Measurements from ENCODE around the gene KDF1.

KDF1 gene

GRCh38 chr1:26921540-26922430, 38.5 kb downstream of the KDF1 start, which contains the start of gene NUDC:
TSS of gene NUDC (plus strand) at chr1:26921743. CDS start at chr1:26921849, 106 bp downstream.
- peak; percentile 56 for DNase-seq (ENCODE audit: low read depth, low spot score)
- Histone ChIP-seq H3K9ac (ENCODE audit: insufficient read length) (peak within 1 kb of the TSS; percentile 94), H3K9me3 (ENCODE audit: low read depth, low read length) (no peaks in the 10 kb centered on the region), H3K36me3 (ENCODE audit: insufficient read depth, low read length) (peaks cover 34% of the 10 kb centered on the region), H3K4me3 (peak within 1 kb of the TSS; percentile 96), H3K27ac (peak within 1 kb of the TSS; percentile 9; the same call in 1 of the 2 replicates)
- TF ChIP-seq FOXP2 (optimal IDR thresholded peaks at IDR 0.05; ENCODE audit: control extremely low read depth, extremely low read length, insufficient read depth) (no peak), POLR2AphosphoS5 (IDR thresholded peaks at IDR 0.05; ENCODE audit: borderline replicate concordance, low read depth, low read length) (peak; percentile 93), EZH2 (IDR thresholded peaks at IDR 0.05) (no peak)

GRCh38 chr1:26921126-26921539, 39.1 kb downstream of the KDF1 start:
- no peak overlapping the region for H3K9ac ChIP-seq (ENCODE audit: insufficient read length)
- DNase-seq (ENCODE audit: low read depth, low spot score), result no peak
- no peaks in the 10 kb centered on the region for H3K9me3 ChIP-seq (ENCODE audit: low read depth, low read length)
- peak overlapping the region; percentile 96 for H3K4me3 ChIP-seq
- TF ChIP-seq POLR2AphosphoS5 (IDR thresholded peaks at IDR 0.05; ENCODE audit: borderline replicate concordance, low read depth, low read length), result no peak
- no peak for TF ChIP-seq EZH2 (IDR thresholded peaks at IDR 0.05)
- no peak overlapping the region for H3K27ac ChIP-seq
- peaks cover 28% of the 10 kb centered on the region for H3K36me3 ChIP-seq (ENCODE audit: insufficient read depth, low read length)

GRCh38 chr1:26915204-26915842, 44.9 kb downstream of the KDF1 start:
- no peak for DNase-seq (ENCODE audit: low read depth, low spot score)
- no peak for TF ChIP-seq POLR2AphosphoS5 (IDR thresholded peaks at IDR 0.05; ENCODE audit: borderline replicate concordance, low read depth, low read length)
- TF ChIP-seq FOXP2 (optimal IDR thresholded peaks at IDR 0.05; ENCODE audit: control extremely low read depth, extremely low read length, insufficient read depth), result no peak
- Histone ChIP-seq H3K27ac (no peak overlapping the region), H3K36me3 (ENCODE audit: insufficient read depth, low read length) (no peaks in the 10 kb centered on the region), H3K4me3 (no peak overlapping the region), H3K9me3 (ENCODE audit: low read depth, low read length) (no peaks in the 10 kb centered on the region), H3K9ac (ENCODE audit: insufficient read length) (no peak overlapping the region)

GRCh38 chr1:26913754-26914619, 46.3 kb downstream of the KDF1 start, which contains the start of gene NR0B2:
TSS of gene NR0B2 (minus strand) at chr1:26913975. CDS start at chr1:26913940, 35 bp downstream.
- no peak for DNase-seq (ENCODE audit: low read depth, low spot score)
- no peaks in the 10 kb centered on the region for H3K9me3 ChIP-seq (ENCODE audit: low read depth, low read length)
- H3K4me3 ChIP-seq, result no peak within 1 kb of the TSS
- H3K27ac ChIP-seq, result no peak within 1 kb of the TSS
- H3K36me3 ChIP-seq (ENCODE audit: insufficient read depth, low read length), result no peaks in the 10 kb centered on the region
- H3K9ac ChIP-seq (ENCODE audit: insufficient read length), result no peak within 1 kb of the TSS
- no peak for TF ChIP-seq EZH2 (IDR thresholded peaks at IDR 0.05)
- TF ChIP-seq POLR2AphosphoS5 (IDR thresholded peaks at IDR 0.05; ENCODE audit: borderline replicate concordance, low read depth, low read length), result no peak
- no peak for TF ChIP-seq FOXP2 (optimal IDR thresholded peaks at IDR 0.05; ENCODE audit: control extremely low read depth, extremely low read length, insufficient read depth)

- no peak overlapping the region for H3K27ac ChIP-seq
- TF ChIP-seq EZH2 (IDR thresholded peaks at IDR 0.05), result no peak
- TF ChIP-seq POLR2AphosphoS5 (IDR thresholded peaks at IDR 0.05; ENCODE audit: borderline replicate concordance, low read depth, low read length), result no peak
- TF ChIP-seq FOXP2 (optimal IDR thresholded peaks at IDR 0.05; ENCODE audit: control extremely low read depth, extremely low read length, insufficient read depth), result no peak
Measured at GRCh38 chr1:26913389-26913753, 46.9 kb downstream of the KDF1 start.

GRCh38 chr1:26912147-26912490, 48.1 kb downstream of the KDF1 start:
- no peak overlapping the region for H3K4me3 ChIP-seq

More at GRCh38 chr1:26913389-26913753, 46.9 kb downstream of the KDF1 start:
- no peaks in the 10 kb centered on the region for H3K9me3 ChIP-seq (ENCODE audit: low read depth, low read length)
- no peak for DNase-seq (ENCODE audit: low read depth, low spot score)
- no peak overlapping the region for H3K4me3 ChIP-seq
- H3K9ac ChIP-seq (ENCODE audit: insufficient read length), result no peak overlapping the region
- H3K36me3 ChIP-seq (ENCODE audit: insufficient read depth, low read length), result no peaks in the 10 kb centered on the region

GRCh38 chr1:26911399-26912146, 48.7 kb downstream of the KDF1 start:
- TF ChIP-seq EZH2 (IDR thresholded peaks at IDR 0.05) (no peak), POLR2AphosphoS5 (IDR thresholded peaks at IDR 0.05; ENCODE audit: borderline replicate concordance, low read depth, low read length) (no peak), FOXP2 (optimal IDR thresholded peaks at IDR 0.05; ENCODE audit: control extremely low read depth, extremely low read length, insufficient read depth) (no peak)
- no peak for DNase-seq (ENCODE audit: low read depth, low spot score)
- Histone ChIP-seq H3K36me3 (ENCODE audit: insufficient read depth, low read length) (no peaks in the 10 kb centered on the region), H3K9ac (ENCODE audit: insufficient read length) (no peak overlapping the region), H3K27ac (no peak overlapping the region), H3K4me3 (no peak overlapping the region), H3K9me3 (ENCODE audit: low read depth, low read length) (no peaks in the 10 kb centered on the region)

More at GRCh38 chr1:26912147-26912490, 48.1 kb downstream of the KDF1 start:
- no peak for DNase-seq (ENCODE audit: low read depth, low spot score)
- no peak overlapping the region for H3K9ac ChIP-seq (ENCODE audit: insufficient read length)
- no peaks in the 10 kb centered on the region for H3K36me3 ChIP-seq (ENCODE audit: insufficient read depth, low read length)
- no peaks in the 10 kb centered on the region for H3K9me3 ChIP-seq (ENCODE audit: low read depth, low read length)
- TF ChIP-seq POLR2AphosphoS5 (IDR thresholded peaks at IDR 0.05; ENCODE audit: borderline replicate concordance, low read depth, low read length) (no peak), EZH2 (IDR thresholded peaks at IDR 0.05) (no peak), FOXP2 (optimal IDR thresholded peaks at IDR 0.05; ENCODE audit: control extremely low read depth, extremely low read length, insufficient read depth) (no peak)
- no peak overlapping the region for H3K27ac ChIP-seq

All from SK-N-MC (cell line).